GM13976 (cell line): ENCODE data around the gene ZFTA.
"Not testable (repeated sequence)": the region's sequence is repeated elsewhere in the genome, so short reads cannot be mapped to it uniquely, and the experiment has no call there.

Experiments
- DNase-seq: peaks from one replicate; pipeline ENCODE4 v3.0.0; 2012; ENCODE audit warnings: low spot score
- in situ Hi-C: fragments of 300-500 bp; cut with MboI; formaldehyde crosslinking; loops from one replicate; pipeline ENCODE4 v1.12.0; 2022; ENCODE audit warnings: low sequenced_read_pairs, mixed read lengths, inconsistent platforms; ENCODE audit not compliant: unreplicated experiment
- TF ChIP-seq, protein P1 (sequence below): IDR thresholded peaks from 2 replicates; pipeline ENCODE4 v1.5.1; 2012; ENCODE audit warnings: borderline replicate concordance, mild to moderate bottlenecking; ENCODE audit not compliant: insufficient read depth; ENCODE audit errors: extremely low read depth, missing control alignments, control extremely low read depth

The ZFTA gene

GRCh38 chr11:63813035-63813562 lies 44.5 kb upstream of the ZFTA start, which contains the start of gene SPINDOC:
Gene SPINDOC (plus strand): TSS chr11:63813456. CDS start chr11:63813687, 231 bp downstream.
- TF ChIP-seq, protein P1, sequence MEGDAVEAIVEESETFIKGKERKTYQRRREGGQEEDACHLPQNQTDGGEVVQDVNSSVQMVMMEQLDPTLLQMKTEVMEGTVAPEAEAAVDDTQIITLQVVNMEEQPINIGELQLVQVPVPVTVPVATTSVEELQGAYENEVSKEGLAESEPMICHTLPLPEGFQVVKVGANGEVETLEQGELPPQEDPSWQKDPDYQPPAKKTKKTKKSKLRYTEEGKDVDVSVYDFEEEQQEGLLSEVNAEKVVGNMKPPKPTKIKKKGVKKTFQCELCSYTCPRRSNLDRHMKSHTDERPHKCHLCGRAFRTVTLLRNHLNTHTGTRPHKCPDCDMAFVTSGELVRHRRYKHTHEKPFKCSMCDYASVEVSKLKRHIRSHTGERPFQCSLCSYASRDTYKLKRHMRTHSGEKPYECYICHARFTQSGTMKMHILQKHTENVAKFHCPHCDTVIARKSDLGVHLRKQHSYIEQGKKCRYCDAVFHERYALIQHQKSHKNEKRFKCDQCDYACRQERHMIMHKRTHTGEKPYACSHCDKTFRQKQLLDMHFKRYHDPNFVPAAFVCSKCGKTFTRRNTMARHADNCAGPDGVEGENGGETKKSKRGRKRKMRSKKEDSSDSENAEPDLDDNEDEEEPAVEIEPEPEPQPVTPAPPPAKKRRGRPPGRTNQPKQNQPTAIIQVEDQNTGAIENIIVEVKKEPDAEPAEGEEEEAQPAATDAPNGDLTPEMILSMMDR: no peak
- in situ Hi-C loops: no loop called here
- peak; percentile 97 for DNase-seq

DNA sequence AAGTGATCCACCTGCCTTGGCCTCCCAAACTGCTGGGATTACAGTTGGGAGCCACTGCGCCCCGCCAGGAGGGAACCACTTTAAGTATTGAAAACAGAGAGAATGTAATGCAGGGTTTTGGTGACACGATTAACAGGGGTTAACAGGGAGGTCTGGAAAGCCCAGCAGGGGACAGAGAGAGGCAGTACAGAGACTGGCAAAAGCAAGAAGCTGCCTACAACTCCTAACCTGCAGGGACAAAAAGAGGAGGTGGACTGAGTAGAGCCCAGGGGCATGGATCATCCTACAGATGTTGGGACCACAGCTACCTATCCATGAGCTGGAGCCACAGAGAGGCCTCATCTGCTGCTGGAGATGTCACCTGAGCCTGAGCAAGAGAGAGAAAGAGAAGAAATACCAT lies 42.9 kb upstream of the ZFTA start:
- no peak for DNase-seq
- TF ChIP-seq, protein P1: no peak
- in situ Hi-C loops: no loop called here

DNA sequence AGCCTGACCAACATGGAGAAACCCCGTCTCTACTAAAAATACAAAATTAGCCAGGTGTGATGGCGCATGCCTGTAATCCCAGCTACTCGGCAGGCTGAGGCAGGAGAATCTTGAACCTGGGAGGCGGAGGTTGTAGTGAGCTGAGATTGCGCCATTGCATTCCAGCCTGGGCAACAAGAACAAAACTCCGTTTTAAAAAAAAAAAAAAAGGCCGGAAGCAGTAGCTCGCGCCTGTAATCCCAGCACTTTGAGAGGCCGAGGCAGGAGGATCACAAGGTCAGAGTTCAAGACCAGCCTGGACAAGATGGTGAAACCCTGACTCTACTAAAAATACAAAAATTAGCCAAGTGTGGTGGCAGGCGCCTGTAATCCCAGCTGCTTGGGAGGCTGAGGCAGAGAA lies 41.8 kb upstream of the ZFTA start:
- DNase-seq, in situ Hi-C loops: not testable (repeated sequence)

DNA sequence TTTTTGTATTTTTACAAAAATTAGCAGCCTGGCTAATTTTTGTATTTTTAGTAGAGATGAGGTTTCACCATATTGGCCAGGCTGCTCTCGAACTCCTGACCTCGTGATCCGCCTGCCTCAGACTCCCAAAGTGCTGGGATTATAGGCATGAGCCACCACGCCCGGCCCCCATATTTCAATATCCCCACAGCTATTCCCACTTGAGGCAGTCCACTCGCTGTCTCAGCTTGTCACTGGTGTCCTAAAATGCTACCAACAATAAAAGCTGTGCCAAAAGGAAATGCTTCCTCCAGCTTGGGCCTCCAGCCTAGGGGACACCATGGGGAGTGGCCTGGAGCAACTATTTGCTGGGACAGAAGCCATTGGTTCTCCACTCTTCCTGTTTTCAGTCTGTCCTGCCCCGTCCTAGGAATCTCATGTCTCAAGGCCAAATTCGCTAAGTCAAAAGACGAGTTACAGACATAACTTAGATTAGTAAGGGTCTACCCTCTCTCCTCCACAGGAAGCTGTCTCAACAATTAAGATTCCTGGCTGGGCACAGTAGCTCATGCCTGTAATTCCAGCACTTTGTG lies 37.4 kb upstream of the ZFTA start:
- no peak for DNase-seq
- in situ Hi-C loops: no loop called here
- TF ChIP-seq, protein P1: no peak

GRCh38 chr11:63804259-63804658 lies 35.7 kb upstream of the ZFTA start:
- TF ChIP-seq, protein P1: no peak

DNA sequence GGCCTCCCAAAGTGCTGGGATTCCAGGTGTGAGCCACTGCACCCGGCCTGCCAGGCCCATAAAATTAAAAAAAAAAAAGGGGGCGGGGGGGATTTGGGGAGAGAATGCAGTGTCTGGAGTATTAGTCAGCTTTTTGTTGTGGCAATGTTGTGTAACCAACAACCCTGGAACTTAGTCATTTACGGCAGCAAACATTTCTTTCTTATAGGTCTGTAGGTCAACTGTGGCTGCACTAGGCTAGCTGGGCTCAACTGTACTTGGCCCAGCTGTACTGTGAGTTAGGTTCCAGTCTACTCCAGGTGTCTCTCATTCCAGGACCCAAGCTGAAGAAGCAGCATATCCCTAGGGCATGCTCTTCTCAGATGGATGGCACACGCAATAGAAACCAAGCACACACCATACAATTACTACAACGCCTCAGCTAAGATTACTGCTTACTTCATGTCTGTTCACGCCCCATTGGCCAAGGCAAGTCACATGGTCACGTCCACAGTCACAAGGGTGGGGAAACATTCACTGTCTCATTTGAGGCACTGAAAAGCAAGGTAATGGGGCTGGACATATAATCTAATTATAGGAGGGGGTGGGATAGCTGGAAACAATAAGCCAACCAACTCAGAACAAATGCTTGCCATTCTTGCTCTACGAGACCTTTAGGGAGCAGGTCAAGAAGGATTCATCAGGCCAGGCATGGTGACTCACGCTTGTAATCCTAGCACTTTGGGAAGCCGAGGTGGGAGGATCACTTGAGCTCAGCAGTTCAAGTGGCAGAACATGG lies 34.3 kb upstream of the ZFTA start:
- DNase-seq: no peak
- TF ChIP-seq, protein P1: no peak

More at GRCh38 chr11:63804259-63804658, 35.7 kb upstream of the ZFTA start:
- in situ Hi-C loops: no loop called here
- DNase-seq: no peak

GRCh38 chr11:63800921-63801320 lies 32.3 kb upstream of the ZFTA start:
- in situ Hi-C loops: no loop called here
- TF ChIP-seq, protein P1: no peak
- no peak for DNase-seq

More for the DNA sequence above, 34.3 kb upstream of the ZFTA start:
- in situ Hi-C loops: no loop called here
